HG03280 (cell line): ENCODE data around the gene ATG5.
"Not testable (repeated sequence)": the region's sequence is repeated elsewhere in the genome, so short reads cannot be mapped to it uniquely, and the experiment has no call there.

Experiments used
- ATAC-seq: cut with Tn5 transposase; IDR thresholded peaks from one replicate; pipeline ENCODE4 v1.9.1; 2021; ENCODE audit warnings: mild to moderate bottlenecking, moderate library complexity; ENCODE audit not compliant: unreplicated experiment

Gene ATG5

GRCh38 chr6:106315765-106316374 lies 9.7 kb downstream of the ATG5 start:
- ATAC-seq, result no peak

- no peak for ATAC-seq
Observed at GRCh38 chr6:106309766-106310373, 15.7 kb downstream of the ATG5 start.

- ATAC-seq, result no peak
Observed at GRCh38 chr6:106308985-106309384, 16.6 kb downstream of the ATG5 start.

DNA sequence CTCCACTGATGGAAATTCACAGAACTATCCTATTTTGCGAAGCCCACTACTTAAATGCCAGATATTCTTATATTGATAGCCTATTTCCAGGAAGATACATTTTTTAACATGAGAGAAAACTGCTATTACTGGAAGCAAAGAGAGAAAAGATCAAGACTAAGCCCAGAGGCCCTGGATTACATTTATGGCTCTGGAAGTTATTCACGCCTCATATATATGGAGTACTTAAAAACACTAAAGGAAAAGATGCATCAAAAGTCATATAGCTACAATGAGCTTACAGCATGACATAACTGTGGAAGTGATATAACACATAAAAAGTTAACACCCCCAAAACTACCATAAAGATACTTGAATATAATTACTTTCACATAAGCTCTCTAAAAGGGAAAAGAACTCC lies 19.8 kb downstream of the ATG5 start:
- no peak for ATAC-seq

DNA sequence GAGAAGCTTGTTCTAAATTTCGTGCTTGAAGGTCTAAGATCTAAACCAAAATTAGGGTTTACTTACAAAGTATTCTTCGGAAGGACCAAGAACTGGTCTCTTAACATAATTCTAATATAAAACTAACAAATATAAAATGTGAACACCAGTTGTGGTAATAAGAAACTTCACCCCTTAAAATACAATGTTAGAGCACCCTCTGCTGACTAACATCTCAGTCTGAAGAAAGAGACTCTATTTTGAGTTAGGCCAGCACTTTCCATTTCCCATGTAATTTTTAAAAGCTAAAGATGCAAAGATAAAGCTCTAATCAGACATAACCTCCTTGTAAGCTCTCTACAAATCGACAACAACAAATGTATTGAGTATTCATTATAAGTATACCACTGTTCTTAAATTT lies 24.6 kb downstream of the ATG5 start:
- ATAC-seq, result no peak

GRCh38 chr6:106300020-106300780 lies 25.4 kb downstream of the ATG5 start:
- ATAC-seq, result no peak

DNA sequence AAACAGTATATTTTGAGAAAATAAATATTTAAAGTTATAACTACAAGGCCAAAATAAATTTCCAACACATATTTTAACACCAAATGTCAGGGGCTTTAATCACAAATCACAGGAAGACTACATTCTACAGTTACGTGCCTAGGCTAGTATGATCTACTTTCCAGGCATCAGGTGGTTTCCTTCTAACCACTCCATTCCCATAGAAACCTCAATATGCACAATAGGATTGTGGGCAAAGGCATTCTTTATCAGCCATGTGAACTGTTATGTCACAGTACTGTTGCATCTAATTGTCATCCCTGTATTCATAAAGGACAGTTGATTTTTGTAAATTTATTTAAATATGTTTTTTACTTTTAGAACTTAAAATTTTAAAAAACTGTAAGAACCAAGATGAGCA lies 32.4 kb downstream of the ATG5 start:
- no peak for ATAC-seq

DNA sequence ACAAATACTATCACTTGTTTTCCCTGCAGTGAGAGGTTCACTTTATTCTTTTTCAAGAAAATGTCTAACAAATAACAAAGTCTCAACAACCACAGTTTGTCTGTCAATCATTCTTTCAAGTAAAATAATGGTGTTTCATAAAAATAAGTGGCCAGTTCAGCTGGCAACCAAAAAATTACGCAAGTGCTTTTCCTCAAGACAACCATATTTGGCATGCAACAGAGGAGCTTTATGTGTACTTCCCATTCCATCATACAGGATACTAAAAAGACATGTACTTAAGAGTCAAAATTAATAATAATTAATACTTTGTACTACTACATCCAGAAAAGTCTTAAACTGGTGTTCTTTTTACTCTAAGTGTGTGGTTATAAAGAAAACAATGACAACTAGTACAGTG lies 34.6 kb downstream of the ATG5 start:
- ATAC-seq, result no peak

GRCh38 chr6:106290032-106290431 lies 35.5 kb downstream of the ATG5 start:
- ATAC-seq, result no peak

DNA sequence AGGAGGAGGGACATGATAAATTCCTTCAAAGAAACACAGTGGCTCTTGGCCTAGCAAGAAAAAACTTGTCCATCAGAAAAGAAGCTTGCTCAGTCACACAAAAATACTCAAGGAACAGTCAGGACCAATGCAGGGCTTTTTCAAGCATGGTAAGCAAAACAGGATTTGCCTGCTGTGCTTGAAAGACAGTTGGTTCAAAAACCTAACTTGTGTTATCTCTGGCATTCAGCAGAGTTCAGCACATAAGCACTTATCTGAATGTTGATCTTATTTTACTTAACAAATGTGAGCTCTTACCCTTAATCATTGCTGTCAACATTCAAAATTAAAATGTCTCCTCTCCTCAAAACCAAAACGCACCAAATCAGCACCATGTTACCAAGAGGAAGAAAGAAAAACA lies 38.3 kb downstream of the ATG5 start:
- no peak for ATAC-seq

DNA sequence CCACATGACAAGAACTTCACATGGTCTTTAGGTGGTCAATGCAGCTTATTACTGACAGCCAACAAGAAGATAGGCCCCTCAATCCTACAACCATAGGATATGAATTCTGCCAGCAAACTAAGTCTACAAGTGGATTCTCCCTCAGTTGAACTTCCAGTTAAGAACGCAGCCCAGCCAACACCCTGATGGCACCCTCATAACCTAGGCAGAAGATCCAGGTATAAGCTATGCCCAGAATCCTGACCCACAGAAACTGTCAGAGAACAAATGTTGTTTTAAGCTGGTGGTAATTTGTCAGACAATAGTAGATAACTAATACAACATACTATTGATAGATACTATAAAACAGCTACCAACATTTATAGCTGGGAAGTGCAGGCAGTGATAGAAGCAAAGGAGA lies 38.8 kb downstream of the ATG5 start:
- no peak for ATAC-seq

DNA sequence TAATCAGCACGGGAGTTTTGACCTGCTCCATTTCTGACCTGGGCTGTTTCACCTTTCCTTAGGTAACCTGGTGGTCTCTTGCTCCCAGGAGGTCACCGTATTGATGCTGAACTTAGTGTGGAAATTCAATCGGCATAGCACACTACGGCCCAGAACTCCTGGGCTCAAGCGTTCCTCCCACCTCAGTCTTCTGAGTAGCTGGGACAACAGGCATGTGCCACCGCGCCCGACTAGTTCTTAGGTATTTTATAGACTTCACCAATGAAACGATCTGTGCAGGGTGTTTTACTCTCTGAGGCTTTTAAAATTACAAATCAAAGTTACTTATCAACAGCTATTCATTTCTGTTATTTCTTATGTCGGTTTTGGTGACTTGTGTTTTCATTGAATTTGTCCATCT lies 42.1 kb downstream of the ATG5 start:
- ATAC-seq, result no peak

DNA sequence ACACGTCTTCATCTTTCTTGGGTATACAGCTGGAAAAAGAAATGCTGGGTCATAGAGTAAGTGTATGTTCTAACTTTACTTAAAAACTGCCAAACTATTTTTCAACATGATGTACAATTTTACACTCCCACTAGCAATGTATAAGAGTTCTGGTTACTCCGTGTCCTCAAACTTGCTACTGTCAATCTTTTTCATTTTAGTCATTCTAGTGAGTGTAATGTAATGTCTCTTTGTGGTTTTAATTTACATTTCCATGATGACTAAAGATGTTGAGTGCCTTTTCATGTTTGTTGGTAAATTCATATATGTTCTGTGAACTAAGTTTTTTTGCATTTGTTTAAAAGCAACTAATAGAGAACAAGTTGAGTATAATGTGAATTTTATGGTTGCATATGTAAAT lies 43.9 kb downstream of the ATG5 start:
- ATAC-seq, result no peak

DNA sequence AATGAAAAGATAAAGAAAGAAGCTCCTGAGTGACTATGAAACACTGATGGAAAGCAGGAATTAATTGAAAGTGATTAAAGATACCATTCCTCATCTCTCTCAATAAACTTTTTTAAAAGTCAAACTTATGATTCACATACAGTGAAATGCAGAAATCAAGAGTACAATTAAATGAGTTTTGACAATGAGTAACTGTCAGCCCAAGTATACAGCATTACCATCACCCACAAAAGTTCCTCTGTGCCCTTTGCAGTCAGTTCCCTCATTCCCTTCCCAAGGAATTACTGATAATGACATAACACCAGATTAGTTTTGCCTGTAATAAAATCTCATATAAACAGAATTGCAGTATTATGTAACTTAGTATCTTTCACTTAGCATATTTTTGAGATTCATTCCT lies 44.5 kb downstream of the ATG5 start:
- ATAC-seq, result no peak

- ATAC-seq, result no peak
Observed at GRCh38 chr6:106279179-106279578, 46.4 kb downstream of the ATG5 start.

GRCh38 chr6:106275692-106276091 lies 49.9 kb downstream of the ATG5 start:
- no peak for ATAC-seq

DNA sequence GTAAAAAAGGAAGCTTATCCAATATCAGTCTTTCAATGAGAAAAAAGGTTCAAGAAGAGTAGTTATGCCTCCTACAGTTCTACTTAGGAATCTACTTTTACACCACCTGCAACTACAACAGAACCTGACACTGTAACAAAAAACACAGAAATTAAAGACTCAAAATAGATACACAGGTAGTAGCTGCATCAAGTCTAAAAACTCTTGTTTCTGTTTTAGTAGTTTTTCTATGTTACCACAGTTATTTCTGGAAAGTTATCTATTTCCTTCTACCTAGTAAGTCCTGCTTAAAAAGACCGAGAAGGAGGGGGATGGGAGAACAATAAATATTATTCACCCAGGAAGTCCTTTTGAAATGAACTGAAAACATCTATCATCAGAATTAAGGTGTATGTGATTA lies 52.5 kb downstream of the ATG5 start:
- ATAC-seq, result no peak

GRCh38 chr6:106272287-106272686 lies 53.3 kb downstream of the ATG5 start:
- ATAC-seq, result no peak

DNA sequence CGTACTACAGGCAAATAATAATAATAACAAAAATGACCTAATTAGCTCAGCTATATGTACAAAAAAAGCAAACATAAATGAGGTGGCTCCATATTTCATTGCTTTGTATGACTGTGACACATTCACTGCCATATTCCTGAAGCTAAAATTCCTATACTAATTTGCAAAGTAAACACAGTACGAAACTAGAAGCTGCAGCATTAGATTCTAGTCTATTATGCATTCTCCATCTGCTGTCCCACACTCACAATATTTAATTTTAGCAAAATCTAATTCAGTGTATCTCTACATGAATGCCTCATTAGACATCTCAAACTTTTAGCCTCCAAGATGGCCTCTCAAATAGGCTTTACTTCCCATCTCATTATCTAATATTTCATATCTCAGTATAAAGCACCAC lies 55.1 kb downstream of the ATG5 start:
- no peak for ATAC-seq

GRCh38 chr6:106269268-106269919 lies 56.2 kb downstream of the ATG5 start:
- ATAC-seq, result not testable (repeated sequence)

DNA sequence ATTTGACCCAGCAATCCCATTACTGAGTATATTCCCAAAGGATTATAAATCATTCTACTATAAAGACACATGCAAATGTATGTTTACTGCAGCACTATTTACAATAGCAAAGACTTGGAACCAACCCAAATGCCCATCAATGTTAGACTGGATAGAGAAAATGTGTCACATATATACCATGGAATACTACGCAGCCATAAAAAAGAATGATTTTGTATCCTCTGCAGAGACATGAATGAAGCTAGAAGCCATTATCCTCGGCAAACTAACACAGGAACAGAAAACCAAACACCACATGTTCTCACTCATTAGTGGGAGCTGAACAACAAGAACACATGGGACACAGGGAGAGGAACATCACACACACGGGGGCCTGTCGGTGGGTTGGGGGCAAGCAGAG lies 57.1 kb downstream of the ATG5 start:
- not testable (repeated sequence) for ATAC-seq

DNA sequence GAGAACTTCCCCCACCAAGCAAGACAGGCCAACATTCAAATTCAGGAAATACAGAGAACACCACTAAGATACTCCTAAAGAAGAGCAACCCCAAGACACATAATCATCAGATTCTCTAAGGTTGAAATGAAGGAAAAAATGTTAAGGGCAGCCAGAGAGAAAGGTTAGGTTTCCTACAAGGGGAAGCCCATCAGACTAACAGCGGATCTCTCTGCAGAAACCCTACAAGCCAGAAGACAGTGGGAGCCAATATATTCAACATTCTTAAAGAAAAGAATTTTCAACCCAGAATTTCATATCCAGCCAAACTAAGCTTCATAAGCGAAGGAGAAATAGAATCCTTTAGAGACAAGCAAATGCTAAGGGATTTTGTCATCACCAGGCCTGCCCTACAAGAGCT lies 61.1 kb downstream of the ATG5 start:
- not testable (repeated sequence) for ATAC-seq
